Stimulated activated CD8-positive, alpha-beta memory T cell treated with anti-CD3 and anti-CD28 coated beads, Interleukin-15, amount 100 ng/mL, for 48 hours (primary cell): ENCODE measurements around the gene N4BP2L2.
A peak's percentile ranks its signal among the peaks of the same experiment; 100 is the strongest.

ENCODE experiments used
- DNase-seq, 2 donors: peaks; one replicate each; pipeline ENCODE4 v3.0.0-alpha.2; 2020; ENCODE audit warnings: low read depth in 2 of 2

Gene N4BP2L2

DNA sequence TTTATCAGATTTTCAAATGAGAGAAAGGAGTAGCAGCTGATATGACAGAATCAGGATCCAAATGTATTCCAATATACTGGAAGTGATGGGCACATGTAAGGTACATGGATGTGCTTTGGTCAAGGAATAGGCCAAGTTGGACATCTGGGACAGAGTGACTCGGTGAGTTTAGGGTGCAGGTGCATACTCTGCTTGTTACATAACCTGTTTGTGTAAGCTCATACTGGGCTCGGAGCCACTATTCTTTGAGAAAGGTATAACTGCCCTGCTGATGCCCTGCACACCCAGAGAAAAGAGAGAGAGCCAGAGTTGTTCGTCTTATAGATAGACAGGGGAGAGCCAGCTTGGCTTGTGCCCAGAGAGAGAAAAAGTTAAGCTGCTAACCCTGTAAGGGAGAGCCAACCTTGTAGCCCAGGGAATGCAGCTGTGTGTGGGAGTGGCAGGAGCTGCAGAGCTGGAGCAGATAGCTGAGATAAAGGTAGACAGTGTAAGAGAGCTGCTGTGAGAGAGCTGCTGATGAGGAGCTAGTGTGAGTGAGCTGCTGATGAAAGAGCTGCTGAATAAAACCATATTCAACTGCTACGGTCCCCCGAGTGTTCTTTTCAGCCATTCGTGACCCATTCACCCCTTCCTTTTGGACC, 70.0 kb downstream of the N4BP2L2 start:
- DNase-seq: no peak

DNA sequence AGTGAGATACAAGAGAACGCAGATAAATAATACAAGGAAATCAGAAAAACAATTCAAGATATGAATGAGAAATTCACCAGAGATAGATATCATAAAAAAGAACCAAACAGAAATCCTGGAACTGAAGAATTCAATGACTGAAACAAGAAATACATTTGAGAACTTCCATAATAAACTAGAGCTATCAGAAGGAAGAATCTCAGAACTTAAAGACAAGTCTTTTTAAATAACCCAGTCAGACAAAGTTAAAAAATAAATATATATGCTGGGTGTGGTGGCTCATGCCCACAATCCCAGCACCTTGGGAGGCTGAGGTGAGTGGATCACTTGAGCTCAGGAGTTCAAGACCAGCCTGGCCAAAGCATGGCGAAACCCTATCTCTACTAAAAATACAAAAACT, 82.0 kb downstream of the N4BP2L2 start:
- no peak for DNase-seq

DNA sequence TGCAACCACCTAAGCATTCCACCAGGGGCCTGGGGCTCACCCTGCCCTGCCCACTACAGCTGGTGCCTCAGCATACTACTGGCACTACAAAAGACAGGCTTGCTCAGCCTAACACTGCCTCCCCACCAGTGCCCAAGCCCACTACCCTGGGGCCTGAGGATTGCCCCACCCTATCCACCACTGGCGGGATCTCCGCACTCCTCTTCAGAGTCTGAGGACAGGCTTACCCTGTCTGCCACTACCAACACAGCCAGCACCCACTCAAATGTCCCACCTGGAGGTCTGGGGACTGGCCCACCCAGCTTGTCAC, 83.0 kb downstream of the N4BP2L2 start:
- no peak for DNase-seq

DNA sequence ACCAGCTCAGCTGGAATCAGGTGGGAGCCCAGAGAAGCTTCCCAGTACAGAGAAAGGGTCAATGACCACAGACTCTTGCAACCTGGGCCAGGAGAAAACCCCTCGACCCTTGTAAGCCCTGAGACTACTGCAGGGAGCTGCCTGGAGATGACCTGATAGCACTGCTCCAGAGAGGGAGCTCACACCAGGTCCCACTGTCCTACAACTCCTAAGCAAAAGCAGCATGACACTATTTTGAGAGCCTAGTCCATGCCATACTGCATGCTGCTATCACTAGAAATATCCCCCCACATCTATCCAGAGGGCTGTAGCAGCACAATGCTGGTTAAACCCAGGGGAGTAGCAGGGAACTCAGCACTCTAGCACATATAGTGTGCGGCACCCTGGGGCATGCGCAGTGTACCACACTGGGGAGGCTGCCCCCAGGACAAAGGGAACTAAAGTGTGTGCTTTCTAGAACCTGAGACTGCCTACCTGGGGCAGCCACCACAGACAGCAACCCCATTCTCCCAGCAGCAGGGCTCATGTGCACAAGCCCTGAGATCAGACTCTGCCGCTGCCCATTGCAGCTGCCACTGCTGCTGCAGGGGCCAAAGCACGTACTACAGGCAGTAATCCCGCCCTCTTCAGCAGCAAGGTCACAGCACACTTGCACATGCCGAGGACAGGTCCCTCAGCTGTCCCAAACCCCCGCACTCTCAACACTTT, 83.6 kb downstream of the N4BP2L2 start:
- no peak for DNase-seq

DNA sequence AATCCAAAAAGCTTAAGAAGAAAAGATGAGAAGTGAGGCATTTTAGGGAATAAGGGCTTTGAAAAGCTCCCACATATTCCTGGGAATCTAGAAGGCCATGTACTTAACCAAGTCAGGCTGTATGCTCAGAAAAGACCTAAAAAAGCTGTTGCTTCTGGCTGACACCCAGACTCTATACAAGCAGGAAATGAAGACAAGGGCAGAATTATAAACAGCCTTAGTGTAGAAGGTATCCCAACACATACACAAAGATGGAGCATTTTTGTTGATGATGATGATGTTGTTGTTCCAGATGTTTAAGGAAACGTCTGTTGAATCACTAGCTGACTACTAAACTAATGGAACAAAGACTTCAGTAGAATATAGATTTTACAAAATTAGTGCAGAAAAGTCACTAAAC, 84.6 kb downstream of the N4BP2L2 start:
- DNase-seq: no peak

DNA sequence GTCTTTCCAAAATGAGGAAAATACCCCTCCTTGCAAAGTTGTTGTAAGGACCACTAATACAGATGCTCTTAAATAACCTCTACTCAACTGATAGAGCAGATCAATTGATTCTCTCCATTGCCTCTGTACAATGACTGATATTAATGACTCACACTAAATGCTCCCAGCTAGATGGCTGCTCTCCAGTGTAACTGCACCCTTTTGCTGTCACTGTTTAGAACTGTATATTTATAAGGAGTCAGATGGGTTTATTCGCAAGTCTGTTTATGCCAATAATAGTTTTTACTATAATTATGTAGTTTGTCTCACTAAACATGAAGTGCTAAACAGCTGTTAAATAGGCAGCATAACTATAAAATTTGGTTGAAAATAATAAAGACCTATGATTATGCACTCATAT, 89.6 kb downstream of the N4BP2L2 start:
- no peak for DNase-seq

DNA sequence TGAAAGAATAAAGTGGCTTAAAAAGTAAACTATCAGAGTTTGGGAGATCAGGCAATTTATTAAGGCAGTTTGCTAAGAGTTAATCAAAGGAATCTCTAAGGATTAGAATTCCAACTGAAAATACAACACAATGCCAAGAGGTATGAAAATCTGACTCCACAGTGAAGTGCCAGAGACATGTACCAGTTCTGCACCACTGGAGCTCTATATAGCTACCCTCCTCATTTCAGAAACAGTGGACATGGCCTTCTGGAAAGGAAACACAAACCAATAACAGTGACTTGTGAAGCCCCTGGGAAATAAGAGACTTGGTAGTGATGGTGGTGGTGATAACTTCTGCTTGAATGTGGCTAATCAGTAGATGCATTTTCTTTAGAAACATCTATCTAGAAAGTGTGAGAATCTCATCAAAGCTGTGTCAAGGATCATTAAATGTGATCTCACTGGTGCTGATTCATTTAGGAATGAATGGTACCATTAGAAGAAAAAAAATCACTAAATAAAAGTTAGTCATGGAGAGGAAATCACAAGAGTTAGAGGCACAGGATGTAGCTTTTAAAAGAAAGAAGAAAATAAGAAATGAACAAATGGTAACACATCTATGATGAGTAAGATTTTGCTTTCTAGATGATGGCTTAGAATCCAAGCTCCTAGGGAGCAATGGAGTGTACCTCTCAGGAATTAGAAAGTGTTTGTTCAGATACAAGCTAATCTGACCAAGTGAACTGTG, 90.5 kb downstream of the N4BP2L2 start:
- no peak for DNase-seq

DNA sequence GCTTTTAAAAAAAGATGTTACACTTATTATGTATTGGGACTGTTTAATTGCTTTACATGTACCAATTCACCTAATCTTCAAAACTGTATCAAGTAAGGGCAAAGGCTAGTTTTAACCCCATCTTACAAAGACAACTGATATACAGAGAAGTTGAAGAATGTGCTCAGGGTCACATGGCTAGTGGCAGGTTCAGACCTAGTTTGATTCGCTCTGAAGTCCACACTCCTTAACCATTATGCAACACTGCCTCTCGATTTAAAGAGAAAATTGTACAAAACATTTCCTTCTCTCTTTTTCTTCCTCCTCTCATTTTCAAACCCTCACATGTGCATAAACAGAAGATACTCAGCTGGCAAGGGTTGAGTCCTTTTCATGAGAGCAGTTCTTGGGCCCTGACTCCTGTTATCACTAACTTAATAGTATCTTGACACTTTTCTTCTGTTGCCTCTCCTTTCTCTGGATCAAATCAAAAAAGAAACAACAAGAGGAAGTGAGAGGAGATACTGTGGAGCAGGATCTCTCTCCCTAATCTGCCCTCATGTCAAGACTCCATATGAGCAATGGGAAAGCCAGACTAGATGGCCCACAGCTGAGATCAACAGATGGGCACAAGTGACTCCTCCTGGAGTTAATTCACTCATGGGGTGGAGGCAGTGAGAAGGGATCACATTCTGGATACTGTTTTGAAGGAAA, 91.7 kb downstream of the N4BP2L2 start:
- no peak for DNase-seq

DNA sequence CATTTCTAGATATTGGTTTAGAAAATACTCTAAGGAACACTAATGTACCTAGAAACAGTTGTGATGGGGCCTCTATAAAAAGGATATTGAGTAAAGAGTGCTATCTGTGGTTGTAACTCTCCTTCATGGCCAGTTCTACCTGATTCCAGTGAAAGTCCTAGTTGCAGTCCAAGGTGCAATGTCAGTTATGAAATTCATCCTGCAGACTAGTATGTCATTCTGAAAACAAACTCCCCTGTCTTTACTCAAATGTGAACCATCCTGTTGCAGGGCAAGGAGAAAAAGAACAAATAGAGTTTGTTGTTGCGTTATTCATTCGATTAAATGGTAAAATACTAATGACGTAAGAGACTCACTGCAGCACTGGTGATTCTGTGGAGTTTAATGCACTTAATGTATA, 92.4 kb downstream of the N4BP2L2 start:
- DNase-seq: no peak

DNA sequence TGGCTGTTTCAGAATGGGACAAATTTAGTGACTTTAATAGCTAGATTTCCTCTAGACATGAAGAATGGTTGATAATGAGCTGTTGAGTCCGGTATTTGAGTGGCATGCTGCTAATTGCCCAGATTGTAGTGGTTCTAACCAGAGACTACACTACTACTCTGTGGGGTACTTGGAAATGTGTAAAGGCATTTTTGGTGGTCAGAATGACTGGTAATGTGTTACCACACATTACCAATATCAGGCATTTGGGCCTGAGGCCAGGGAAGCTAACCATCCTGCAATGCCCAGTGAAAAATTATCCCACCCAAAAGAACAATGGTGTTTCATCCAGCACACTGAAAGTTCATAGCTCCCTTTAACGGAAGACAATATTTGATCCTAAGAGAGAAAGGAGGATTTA, 93.1 kb downstream of the N4BP2L2 start:
- DNase-seq: no peak

DNA sequence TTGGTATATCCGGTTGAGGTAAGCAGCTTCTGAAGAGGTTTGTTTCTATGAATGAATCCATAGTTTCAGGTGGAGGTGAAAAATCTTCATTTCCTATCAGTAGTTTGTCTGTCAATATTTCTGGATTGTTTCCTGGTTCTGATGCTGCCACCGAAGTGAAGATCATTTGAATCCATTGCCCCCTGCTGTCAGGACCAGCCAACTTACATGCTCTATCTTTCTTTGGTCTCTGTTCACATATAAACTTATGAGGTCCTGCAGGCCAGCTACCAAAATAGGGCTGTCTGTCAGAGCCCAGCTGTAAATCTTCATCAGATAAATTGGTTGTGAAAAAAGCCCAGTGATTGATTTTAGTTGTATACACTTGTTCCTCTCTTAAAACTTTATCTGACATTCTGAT, 95.5 kb downstream of the N4BP2L2 start:
- no peak for DNase-seq

DNA sequence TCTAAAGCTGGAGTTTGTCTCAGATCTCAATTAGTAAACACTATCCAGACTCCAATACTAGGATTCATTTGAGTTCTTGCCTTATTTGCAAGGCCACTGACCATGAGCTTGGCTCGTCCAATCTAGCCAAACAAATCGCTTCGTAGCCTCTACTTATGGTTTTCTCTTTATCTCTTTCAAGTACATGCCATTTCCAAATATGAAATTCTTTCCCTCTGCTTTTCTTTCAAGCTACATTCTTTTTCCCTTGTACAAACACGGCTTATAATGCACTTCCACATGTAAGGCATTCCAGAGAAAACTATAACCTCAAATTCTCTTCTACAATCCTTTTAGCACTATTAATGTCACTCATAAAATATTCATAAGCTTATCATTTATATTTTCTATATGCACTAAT, 99.7 kb downstream of the N4BP2L2 start:
- no peak for DNase-seq

DNA sequence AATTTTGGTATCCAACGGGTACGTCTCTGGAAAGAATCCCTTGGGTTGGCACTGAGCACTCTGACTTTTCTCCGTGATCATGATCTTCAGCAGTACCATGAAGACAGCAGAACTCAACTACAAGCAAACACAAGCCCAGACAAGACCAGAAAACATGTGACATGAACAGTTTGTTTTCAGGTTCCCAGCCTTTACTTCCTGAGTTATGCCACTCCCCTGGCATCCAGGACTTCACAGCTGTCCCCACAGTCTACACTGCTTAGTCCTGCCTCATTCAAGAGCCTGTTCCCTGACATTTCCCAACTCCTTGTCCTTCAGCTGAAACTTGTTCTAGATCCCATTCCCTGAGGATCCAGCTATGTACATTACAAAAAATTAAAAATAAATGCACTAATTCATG, 105.7 kb downstream of the N4BP2L2 start:
- no peak for DNase-seq

DNA sequence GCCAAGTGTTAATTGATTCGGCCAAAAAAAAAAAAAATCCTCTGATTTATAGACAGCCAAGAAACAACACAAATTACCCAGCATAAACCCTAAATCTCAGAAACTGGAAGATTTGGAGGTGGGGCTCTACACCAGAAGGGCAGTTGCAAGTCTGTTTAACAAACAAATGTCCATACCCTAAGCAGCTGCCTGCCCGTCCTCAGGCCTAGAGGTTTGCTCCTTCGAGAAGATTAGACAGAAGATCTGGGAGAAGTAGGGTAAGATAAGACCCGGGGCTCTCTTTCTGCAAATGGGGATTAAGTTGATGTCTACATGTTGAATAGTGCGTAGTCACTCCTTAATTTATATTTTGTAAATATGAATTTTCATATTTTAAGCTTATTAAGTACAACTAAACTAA, 107.2 kb downstream of the N4BP2L2 start:
- DNase-seq: no peak

DNA sequence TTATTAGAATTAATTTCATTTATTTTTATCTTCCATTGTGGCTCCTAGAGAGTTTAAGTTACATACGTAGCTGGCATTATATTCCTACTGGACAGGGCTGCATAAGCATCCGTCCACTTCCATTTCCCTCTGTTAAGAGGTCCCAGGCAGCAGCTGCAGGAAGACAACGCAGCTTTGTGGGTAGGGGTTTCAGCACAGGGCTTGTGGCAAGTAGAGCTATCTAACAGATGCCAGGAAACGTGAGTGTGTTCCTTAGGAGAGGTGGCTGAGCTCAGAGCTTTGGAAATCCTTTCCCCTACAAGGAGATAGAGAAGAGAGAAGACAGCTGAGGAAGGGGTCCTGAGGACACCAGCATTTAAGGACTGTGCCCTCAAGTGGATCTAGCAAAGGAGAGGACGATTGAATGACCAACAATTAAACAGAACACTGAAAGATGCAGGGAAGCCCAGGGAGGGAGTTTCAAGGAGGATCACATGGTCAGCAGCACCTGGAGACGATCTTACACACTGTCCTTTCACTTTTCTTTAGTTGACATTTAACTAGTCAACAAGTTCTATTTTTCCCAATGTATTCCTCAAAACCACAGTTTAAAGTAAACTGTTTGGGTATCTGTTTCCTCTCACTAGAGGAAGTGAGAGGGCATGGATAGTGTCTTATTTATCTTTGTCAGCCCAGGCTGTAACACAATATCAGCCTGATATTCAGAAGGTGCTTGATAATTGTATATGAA, 108.4 kb downstream of the N4BP2L2 start:
- no peak for DNase-seq

DNA sequence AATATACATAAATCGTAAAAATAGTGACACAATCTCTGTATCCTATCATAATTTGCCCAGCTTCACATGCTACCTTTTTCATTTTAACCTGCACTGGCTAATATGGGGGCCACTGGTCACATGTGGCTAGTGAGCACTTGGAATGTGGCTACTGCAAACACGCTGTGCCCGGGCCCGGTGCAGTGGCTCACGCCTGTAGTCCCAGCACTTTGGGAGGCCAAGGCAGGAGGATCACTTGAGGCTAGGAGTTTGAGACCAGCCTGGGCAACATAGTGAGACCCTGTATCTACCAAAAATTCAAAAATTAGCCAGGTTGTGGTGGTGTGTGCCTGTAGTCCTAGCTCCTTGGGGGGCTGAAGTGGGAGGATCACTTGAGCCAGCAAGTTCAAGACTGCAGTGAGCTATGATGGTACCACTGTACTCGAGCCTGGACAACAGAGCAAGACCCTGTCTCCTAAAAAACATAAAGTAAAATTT, 109.1 kb downstream of the N4BP2L2 start:
- DNase-seq: no peak

DNA sequence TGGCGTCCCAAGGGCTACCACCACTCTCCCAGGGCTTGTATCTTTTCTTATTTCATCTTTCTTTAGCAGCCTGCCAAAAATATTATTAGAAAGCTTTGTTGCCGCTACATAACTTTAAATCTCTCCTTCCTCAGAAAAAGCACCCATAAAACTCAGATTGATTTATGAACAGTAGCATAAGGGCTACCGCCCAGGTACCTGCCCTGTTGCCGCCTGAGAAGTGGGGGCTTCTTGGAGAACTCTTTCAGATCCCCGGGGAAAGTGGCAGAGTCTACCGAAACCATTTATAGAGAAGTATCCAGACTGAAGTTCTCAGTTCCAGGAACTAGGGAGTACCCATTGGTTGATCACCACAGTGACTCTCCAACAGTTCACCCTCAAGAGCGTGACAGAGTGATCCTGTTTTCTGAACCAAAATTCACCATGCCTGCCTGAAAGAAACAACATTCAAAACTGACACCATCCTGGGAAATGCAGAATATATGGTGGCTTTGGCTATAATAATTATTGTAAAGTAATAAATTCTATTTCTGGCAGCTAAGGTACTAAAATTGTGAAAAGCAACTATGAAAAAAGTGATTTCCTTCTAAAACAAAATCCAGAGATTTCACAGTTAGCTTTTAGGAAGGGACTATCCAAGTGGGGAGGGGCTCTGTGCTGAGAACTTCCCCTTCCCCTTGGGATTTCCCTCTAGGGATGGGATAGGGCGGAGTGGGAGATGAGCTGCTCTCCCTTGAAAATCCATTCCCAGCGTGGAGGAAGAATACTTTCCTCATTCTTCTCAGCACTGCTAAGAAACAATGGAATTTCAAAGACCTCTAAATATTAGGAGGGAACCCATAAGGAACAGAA, 109.8 kb downstream of the N4BP2L2 start:
- no peak for DNase-seq

DNA sequence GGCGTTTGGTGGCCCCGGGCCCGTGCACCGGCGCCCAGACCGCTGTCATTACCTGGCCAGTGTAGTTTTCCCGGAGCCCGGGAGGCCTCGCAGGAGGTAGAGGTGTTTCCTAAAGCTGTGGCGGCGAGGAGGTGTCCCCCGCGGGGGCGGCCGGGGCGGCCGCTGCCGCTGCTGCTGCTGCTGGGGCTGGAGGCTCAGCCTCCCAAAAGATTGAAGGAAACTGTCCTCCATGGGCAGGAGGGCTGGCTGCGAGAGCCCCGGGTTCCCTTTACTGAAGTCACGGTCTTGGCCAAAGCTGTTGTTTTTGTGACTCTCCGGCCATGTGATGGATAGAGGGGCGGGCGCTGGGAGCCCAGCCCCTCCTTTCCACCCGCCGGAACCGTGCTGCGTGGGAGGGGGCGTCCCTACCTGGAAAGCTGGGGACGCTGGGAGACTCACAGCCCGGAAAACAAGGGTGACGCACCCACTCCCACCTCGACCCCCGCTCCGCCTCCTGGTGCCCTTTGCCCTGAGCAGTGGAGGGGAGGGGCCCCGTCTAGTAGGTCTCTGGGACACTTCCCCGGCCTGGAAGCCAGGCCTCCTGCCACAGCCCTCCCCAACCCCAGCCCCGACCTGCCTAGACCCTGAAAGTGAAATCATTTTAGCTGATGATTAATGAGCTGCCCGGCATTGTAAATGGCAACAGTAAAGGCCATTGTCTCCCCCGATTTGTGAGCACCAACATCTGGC, 110.6 kb downstream of the N4BP2L2 start, which contains the start of gene N4BP2L1:
N4BP2L1 (minus strand) TSS at position 279 of the 729 bp plus-strand sequence; CDS start at position 231, 48 bp downstream.
- DNase-seq: peak; percentile 80 to 83

DNA sequence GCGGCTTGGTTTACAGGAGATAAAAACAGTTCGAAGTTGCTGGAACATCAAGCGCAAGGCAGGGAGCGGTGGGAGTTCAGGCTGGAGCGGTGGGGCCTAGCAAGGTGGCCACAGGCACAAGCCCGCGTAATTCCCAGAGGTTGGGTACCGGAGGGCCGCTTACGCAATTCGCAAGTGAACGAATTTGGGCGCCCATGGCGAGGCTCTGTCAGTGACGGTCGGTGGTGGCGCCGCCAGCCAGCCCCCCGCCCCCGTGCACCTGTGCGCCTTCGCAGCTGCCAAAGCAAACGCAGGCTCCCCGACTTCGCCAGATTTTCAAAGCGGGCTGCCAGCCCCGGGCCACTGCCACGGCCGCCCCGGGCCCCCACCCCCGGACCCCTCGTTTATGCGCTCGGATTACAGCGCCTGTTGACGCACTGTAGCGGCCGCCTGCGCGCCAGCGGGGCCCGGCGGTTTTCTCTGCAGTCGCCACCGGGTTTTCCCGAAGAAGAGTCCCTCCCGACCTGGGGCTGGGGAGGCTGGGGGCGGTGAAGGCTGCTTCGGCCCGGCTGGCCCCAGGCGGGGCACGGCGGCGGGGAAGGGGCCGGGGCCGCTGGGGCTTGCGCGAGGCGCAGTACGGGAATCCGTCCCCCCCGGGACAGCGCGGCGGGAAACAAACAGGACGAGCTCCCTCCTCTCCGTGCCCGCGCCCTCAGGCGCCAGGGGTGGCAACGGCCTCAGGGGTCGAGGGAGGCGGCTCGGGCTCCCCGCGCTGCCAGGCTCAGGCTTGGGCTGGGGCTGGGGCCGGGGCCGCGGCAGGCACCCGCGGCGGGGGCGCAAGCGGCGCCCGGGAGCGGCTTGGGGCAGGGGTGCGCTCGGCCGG, 111.4 kb downstream of the N4BP2L2 start:
- peak; percentile 52 to 54 for DNase-seq
